NCI-H2227 treated with DMSO at 0.1 percent for 48 hours (cell line): ENCODE results near the gene CLDN16.

ENCODE experiments used
- DNase-seq: peaks from one replicate; lab custom pipeline; 2025; lab: John Stamatoyannopoulos, UW

CLDN16 gene

GRCh38 chr3:190380184-190380583 lies 7.8 kb upstream of the CLDN16 start:
- DNase-seq = no peak

- no peak for DNase-seq
These were observed 6.5 kb upstream of the CLDN16 start for GRCh38 chr3:190381441-190381840.

- DNase-seq = no peak
These were observed 5.9 kb upstream of the CLDN16 start for GRCh38 chr3:190382082-190382481.

- DNase-seq = no peak
These were observed 3.6 kb upstream of the CLDN16 start for GRCh38 chr3:190384309-190384756.

GRCh38 chr3:190385731-190386688 lies 2.0 kb upstream of the CLDN16 start:
- no peak for DNase-seq

GRCh38 chr3:190388703-190389102 lies 740 bp downstream of the CLDN16 start:
- no peak for DNase-seq

GRCh38 chr3:190396001-190396400 lies 8.0 kb downstream of the CLDN16 start:
- no peak for DNase-seq

- no peak for DNase-seq
These were observed 9.9 kb downstream of the CLDN16 start for GRCh38 chr3:190397889-190398288.

- DNase-seq = no peak
These were observed 11.7 kb downstream of the CLDN16 start for GRCh38 chr3:190399677-190400076.

GRCh38 chr3:190401963-190402362 lies 14.0 kb downstream of the CLDN16 start:
- no peak for DNase-seq

GRCh38 chr3:190404715-190405114 lies 16.8 kb downstream of the CLDN16 start:
- no peak for DNase-seq

- no peak for DNase-seq
These were observed 26.3 kb downstream of the CLDN16 start for GRCh38 chr3:190414297-190414696.

GRCh38 chr3:190424108-190424477 lies 36.1 kb downstream of the CLDN16 start:
- DNase-seq = no peak

- DNase-seq = no peak
These were observed 36.8 kb downstream of the CLDN16 start for GRCh38 chr3:190424478-190425439.

GRCh38 chr3:190425833-190426232 lies 37.9 kb downstream of the CLDN16 start:
- DNase-seq = no peak

GRCh38 chr3:190426806-190427507 lies 39.0 kb downstream of the CLDN16 start:
- no peak for DNase-seq

GRCh38 chr3:190429681-190430080 lies 41.7 kb downstream of the CLDN16 start:
- DNase-seq = no peak

- no peak for DNase-seq
These were observed 42.9 kb downstream of the CLDN16 start for GRCh38 chr3:190430906-190431305.

- DNase-seq = no peak
These were observed 44.3 kb downstream of the CLDN16 start for GRCh38 chr3:190432216-190432615.

- no peak for DNase-seq
These were observed 45.7 kb downstream of the CLDN16 start for GRCh38 chr3:190433626-190434025.

GRCh38 chr3:190435618-190436017 lies 47.7 kb downstream of the CLDN16 start:
- DNase-seq = no peak

- no peak for DNase-seq
These were observed 48.4 kb downstream of the CLDN16 start for GRCh38 chr3:190436331-190436730.
